GM23338 (cell line): Measurements from ENCODE around the gene MPRIP. TPM values are rescaled to one million over a fixed set of nuclear protein-coding genes. Genes with fewer than 3 reads are reported as not detected.

ENCODE experiments used
- ATAC-seq: fragments of 200-7000 bp; cut with Tn5 transposase; 3 replicates; pipeline ENCODE4 v1.9.1; 2020
- DNase-seq: peaks from one replicate; pipeline ENCODE4 v3.0.0-alpha.2; 2015; ENCODE audit warnings: low spot score
- H2AFZ ChIP-seq: fragments of 200-600 bp; sonication (generic); 2 replicates; pipeline ENCODE4 v1.8.0; 2016; ENCODE audit warnings: antibody characterized with exemption, mild to moderate bottlenecking, moderate library complexity
- H3F3A ChIP-seq: fragments of 200-600 bp; sonication (generic); replicated peaks from 2 replicates; pipeline ENCODE4 v1.8.0; 2017; ENCODE audit warnings: antibody characterized with exemption, mixed run types, low read depth
- H3K27ac ChIP-seq: fragments of 200-600 bp; sonication (generic); 2 replicates; pipeline ENCODE4 v1.6.1; 2016; ENCODE audit warnings: low read depth
- H3K27me3 ChIP-seq: fragments of 200-600 bp; sonication (generic); 2 replicates; pipeline ENCODE4 v1.8.0; 2016; ENCODE audit warnings: mild to moderate bottlenecking, mixed run types, moderate library complexity; ENCODE audit not compliant: insufficient read depth
- H3K36me3 ChIP-seq: fragments of 200-600 bp; sonication (generic); 2 replicates; pipeline ENCODE4 v1.8.0; 2016; ENCODE audit warnings: mild to moderate bottlenecking; ENCODE audit not compliant: insufficient read depth
- H3K4me1 ChIP-seq: fragments of 200-600 bp; sonication (generic); 2 replicates; pipeline ENCODE4 v1.8.0; 2016; ENCODE audit warnings: mild to moderate bottlenecking, moderate library complexity; ENCODE audit not compliant: insufficient read depth
- H3K4me2 ChIP-seq: fragments of 200-600 bp; sonication (generic); 2 replicates; pipeline ENCODE4 v1.7.1; 2017; ENCODE audit warnings: mixed run types
- H3K4me3 ChIP-seq: fragments of 200-600 bp; sonication (generic); 2 replicates; pipeline ENCODE4 v1.6.1; 2016; ENCODE audit warnings: mixed run types
- H3K79me2 ChIP-seq: fragments of 200-600 bp; sonication (generic); replicated peaks from 2 replicates; pipeline ENCODE4 v1.8.0; 2017; ENCODE audit warnings: mild to moderate bottlenecking; ENCODE audit not compliant: insufficient read depth
- H3K9me2 ChIP-seq: fragments of 200-600 bp; sonication (generic); 2 replicates; pipeline ENCODE4 v1.8.0; 2017; ENCODE audit not compliant: insufficient read depth
- H4K20me1 ChIP-seq: fragments of 200-600 bp; sonication (generic); replicated peaks from 2 replicates; pipeline ENCODE4 v1.8.0; 2017; ENCODE audit warnings: mild to moderate bottlenecking; ENCODE audit not compliant: insufficient read depth
- H3K27ac Mint-ChIP-seq: 2 replicates; pipeline ENCODE4 v1.8.0; 2020; ENCODE audit warnings: inconsistent platforms, mild to moderate bottlenecking, moderate library complexity, mixed read lengths
- H3K27me3 Mint-ChIP-seq: 3 replicates; pipeline ENCODE4 v1.8.0; 2022; ENCODE audit warnings: low read depth, mild to moderate bottlenecking, moderate library complexity, mixed read lengths, inconsistent platforms; ENCODE audit not compliant: insufficient read depth, poor library complexity
- H3K36me3 Mint-ChIP-seq: 3 replicates; pipeline ENCODE4 v1.8.0; 2021; ENCODE audit warnings: low read depth, mild to moderate bottlenecking, inconsistent platforms, moderate library complexity, mixed read lengths
- H3K4me1 Mint-ChIP-seq: 3 replicates; pipeline ENCODE4 v1.8.0; 2020; ENCODE audit warnings: mild to moderate bottlenecking, inconsistent platforms, mixed read lengths
- H3K4me3 Mint-ChIP-seq: 3 replicates; pipeline ENCODE4 v1.8.0; 2021; ENCODE audit warnings: moderate library complexity, mild to moderate bottlenecking, inconsistent platforms, mixed read lengths
- H3K9me3 Mint-ChIP-seq: 3 replicates; pipeline ENCODE4 v1.8.0; 2020; ENCODE audit warnings: moderate library complexity, mild to moderate bottlenecking, inconsistent platforms, mixed read lengths
- CREB1 ChIP-seq: fragments of 250-450 bp; sonication (Bioruptor Pico); IDR thresholded peaks from 2 replicates; pipeline ENCODE4 v1.5.0; 2020; ENCODE audit warnings: low read depth, mild to moderate bottlenecking, moderate library complexity
- CTCF ChIP-seq, 2 experiments: fragments of 200-600 bp in 1 of 2; sonication (generic) in 1 of 2; conservative IDR thresholded peaks; 2 replicates each; pipeline versions ENCODE4 v1.5.1 to v1.6.1; 2016 to 2017; ENCODE audit warnings: antibody characterized with exemption in 2 of 2, low read depth in 2 of 2, mild to moderate bottlenecking in 2 of 2, moderate library complexity in 1 of 2
- ETS1 ChIP-seq: IDR thresholded peaks from 2 replicates; pipeline ENCODE4 v1.6.1; 2016; ENCODE audit warnings: antibody characterized with exemption
- EZH2 ChIP-seq: fragments of 200-600 bp; sonication (generic); IDR thresholded peaks from one replicate; pipeline ENCODE4 v1.8.0; 2017; ENCODE audit warnings: antibody characterized with exemption, mild to moderate bottlenecking, low read depth; ENCODE audit not compliant: unreplicated experiment
- EZH2phosphoT487 ChIP-seq: fragments of 200-600 bp; sonication (generic); IDR thresholded peaks from one replicate; pipeline ENCODE4 v1.8.1; 2018; ENCODE audit warnings: antibody characterized with exemption; ENCODE audit not compliant: unreplicated experiment
- JUNB ChIP-seq: IDR thresholded peaks from one replicate; pipeline ENCODE4 v1.6.1; 2016; ENCODE audit warnings: antibody characterized with exemption; ENCODE audit not compliant: unreplicated experiment
- NANOG ChIP-seq: IDR thresholded peaks from 2 replicates; pipeline ENCODE4 v1.6.1; 2016; ENCODE audit warnings: antibody characterized with exemption, borderline replicate concordance
- POLR2AphosphoS5 ChIP-seq: IDR thresholded peaks from 2 replicates; pipeline ENCODE4 v1.6.1; 2016; ENCODE audit warnings: antibody characterized with exemption, low read depth
- REST ChIP-seq: IDR thresholded peaks from one replicate; pipeline ENCODE4 v1.6.1; 2018; ENCODE audit warnings: antibody characterized with exemption; ENCODE audit not compliant: unreplicated experiment
- STAT1 ChIP-seq: IDR thresholded peaks from one replicate; pipeline ENCODE4 v1.6.1; 2016; ENCODE audit warnings: antibody characterized with exemption; ENCODE audit not compliant: unreplicated experiment
- ZNF462 ChIP-seq: fragments of 250-450 bp; sonication (Bioruptor Pico); IDR thresholded peaks from 2 replicates; pipeline ENCODE4 v1.5.0; 2020; ENCODE audit warnings: mild to moderate bottlenecking, moderate library complexity
- polyA plus RNA-seq: library from polyadenylated mRNA; unstranded; fragments of >200 nt; fragmentation: Nextera tagmentation; extraction: Ambion mirVana; gene quantifications from 2 replicates; pipeline ENCODE4 v1.2.1, GENCODE V29; 2016
- total RNA-seq: library from RNA; depleted of rRNA; stranded (reverse); fragments of >200 nt; shearing (Covaris generic); gene quantifications from 2 replicates; pipeline ENCODE4 v1.2.3, GENCODE V29; 2014

Gene MPRIP
- total and polyA plus RNA-seq, 2 experiments from 2014 or later: 39.3 to 113 TPM

- H3F3A ChIP-seq: no peaks in the 10 kb centered on the region
- Mint-ChIP-seq H3K27ac (no peak overlapping the region), H3K4me1 (no peaks in the 10 kb centered on the region), H3K27me3 (no peaks in the 10 kb centered on the region), H3K4me3 (no peak overlapping the region; the same call in 2 of the 3 replicates), H3K36me3 (peaks cover 37% of the 10 kb centered on the region), H3K9me3 (no peaks in the 10 kb centered on the region)
- no peaks in the 10 kb centered on the region for H3K9me2 ChIP-seq
- H3K27ac ChIP-seq: no peak overlapping the region
- no peaks in the 10 kb centered on the region; the same call in 1 of the 2 replicates for H4K20me1 ChIP-seq
- TF ChIP-seq STAT1 (no peak), ZNF462 (no peak), EZH2 (no peak), JUNB (no peak), EZH2phosphoT487 (no peak), NANOG (no peak), REST (no peak), ETS1 (no peak), POLR2AphosphoS5 (no peak), CREB1 (no peak), CTCF (conservative IDR thresholded peaks at IDR 0.05; ENCODE audit: low read depth in 2 of 2) (no peak)
- ATAC-seq: no peak
- no peak for DNase-seq
- no peaks in the 10 kb centered on the region for H3K79me2 ChIP-seq
- H3K27me3 ChIP-seq: no peaks in the 10 kb centered on the region
- H2AFZ ChIP-seq: no peak overlapping the region
- no peak overlapping the region for H3K4me2 ChIP-seq
- H3K4me3 ChIP-seq: no peak overlapping the region
- H3K36me3 ChIP-seq: no peaks in the 10 kb centered on the region; the same call in 1 of the 2 replicates
- no peaks in the 10 kb centered on the region for H3K4me1 ChIP-seq
Observed at GRCh38 chr17:17154556-17154955, 112.3 kb downstream of the MPRIP start.
